HG02571 (cell line): ENCODE measurements around the gene OR4D11.
"Not testable (repeated sequence)": the region's sequence is repeated elsewhere in the genome, so short reads cannot be mapped to it uniquely, and the experiment has no call there.

Experiments used
- ATAC-seq: cut with Tn5 transposase; IDR thresholded peaks from one replicate; pipeline ENCODE4 v1.9.1; 2021; ENCODE audit warnings: mild to moderate bottlenecking, moderate library complexity; ENCODE audit not compliant: unreplicated experiment

OR4D11 gene

GRCh38 chr11:59503276-59503675 lies at the start of gene OR4D11:
Gene OR4D11, plus strand, starts transcription at chr11:59503576. Its CDS starts 0 bp downstream, at chr11:59503576.
- ATAC-seq = no peak

GRCh38 chr11:59456661-59457060 lies 46.7 kb upstream of the OR4D11 start, which contains the start of gene OR4D6:
Gene OR4D6, plus strand, starts transcription at chr11:59456961. Its CDS starts 0 bp downstream, at chr11:59456961.
- ATAC-seq = no peak

- ATAC-seq = no peak
These were observed 43.5 kb upstream of the OR4D11 start for GRCh38 chr11:59459916-59460315.

GRCh38 chr11:59463190-59463641 lies 40.2 kb upstream of the OR4D11 start:
- ATAC-seq = no peak

GRCh38 chr11:59473015-59473414 lies 30.4 kb upstream of the OR4D11 start, which contains the start of gene OR4D10:
Gene OR4D10, plus strand, starts transcription at chr11:59473315. Its CDS starts 4,115 bp downstream, at chr11:59477430.
- no peak for ATAC-seq

GRCh38 chr11:59475176-59475575 lies 28.2 kb upstream of the OR4D11 start:
- ATAC-seq = no peak

- ATAC-seq = no peak
These were observed 23.5 kb upstream of the OR4D11 start for GRCh38 chr11:59479906-59480305.

GRCh38 chr11:59480359-59480758 lies 23.0 kb upstream of the OR4D11 start:
- no peak for ATAC-seq

- ATAC-seq = no peak
These were observed 1.4 kb upstream of the OR4D11 start for GRCh38 chr11:59501931-59502330.

GRCh38 chr11:59510941-59511589 lies 7.7 kb downstream of the OR4D11 start, which contains the start of gene OR4D9:
Gene OR4D9, plus strand, starts transcription at chr11:59511539. Its CDS starts 3,374 bp downstream, at chr11:59514913.
- no peak for ATAC-seq

GRCh38 chr11:59511675-59512074 lies 8.3 kb downstream of the OR4D11 start:
- no peak for ATAC-seq

- ATAC-seq = not testable (repeated sequence)
These were observed 16.8 kb downstream of the OR4D11 start for GRCh38 chr11:59520139-59520538.

GRCh38 chr11:59520741-59521140 lies 17.4 kb downstream of the OR4D11 start:
- ATAC-seq = no peak

- ATAC-seq = no peak
These were observed 20.2 kb downstream of the OR4D11 start for GRCh38 chr11:59523541-59523940.

GRCh38 chr11:59528711-59529110 lies 25.3 kb downstream of the OR4D11 start:
- no peak for ATAC-seq

GRCh38 chr11:59532620-59533019 lies 29.2 kb downstream of the OR4D11 start:
- ATAC-seq = no peak

GRCh38 chr11:59534676-59535075 lies 31.3 kb downstream of the OR4D11 start:
- no peak for ATAC-seq

GRCh38 chr11:59542142-59542810 lies 38.9 kb downstream of the OR4D11 start:
- no peak for ATAC-seq

- ATAC-seq = not testable (repeated sequence)
These were observed 40.3 kb downstream of the OR4D11 start for GRCh38 chr11:59543713-59544112.

GRCh38 chr11:59544869-59545178 lies 41.4 kb downstream of the OR4D11 start:
- no peak for ATAC-seq

GRCh38 chr11:59545179-59546020 lies 42.0 kb downstream of the OR4D11 start:
- no peak for ATAC-seq
